ENCODE results near the gene TENM4. TPM values are rescaled to one million over a fixed set of nuclear protein-coding genes. Genes with fewer than 3 reads are reported as not detected.

TENM4 gene
- total and polyA plus RNA-seq, 10 of the 15 experiments (the other 5 are each of a cell fraction or from before 2014, with no cell fraction given): 0.03 to 0.12 (median 0.06) TPM; not detected in 7

- CTCF ChIA-PET: interaction anchor here (0.7 to 9.8 kb wide), 5 partner anchors 8 to 694 kb away, joined by 3 to 79 read pairs (median 3); no protein-coding TSS in a partner anchor
- RAD21 ChIA-PET (ENCODE audit: unreplicated experiment): no interaction called here
- intact Hi-C loops (cut with micrococcal nuclease; ENCODE audit: unreplicated experiment) (no loop called here), in situ Hi-C loops (cut with MboI) (no loop called here)
- no peak overlapping the region for H3K27ac ChIP-seq (ENCODE audit: control insufficient read depth, insufficient read depth)
- DNase-seq (ENCODE audit: low read depth, low spot score) (no peak), FAIRE-seq (no peak), ATAC-seq (no peak)
- POLR2A ChIA-PET: no interaction called here
- no peaks in the 10 kb centered on the region for H3K9me3 ChIP-seq (replicated peaks; ENCODE audit: control insufficient read depth, insufficient read depth, low read length)
- H3K4me3 ChIP-seq: no peak overlapping the region
- no peaks in the 10 kb centered on the region for H3K36me3 ChIP-seq (ENCODE audit: control insufficient read depth in 2 of 2, insufficient read depth in 2 of 2, low read length in 1 of 2)
- whole genome bisulfite sequencing (ENCODE audit: insufficient coverage, insufficient replicate concordance, low lambda C conversion rate, missing lambda C conversion rate): 9% methylated on average over 4 of the region's 4 CpGs
- no peaks in the 10 kb centered on the region for H3K4me1 ChIP-seq (ENCODE audit: control insufficient read depth, insufficient read depth, low read length)
- H3K9ac ChIP-seq (ENCODE audit: control insufficient read depth, insufficient read depth, low read length): no peak overlapping the region
- SMC1A ChIA-PET (ENCODE audit: uncharacterized antibody, unreplicated experiment): interaction anchor here (3.2 kb wide), 1 partner anchor 300 kb away, joined by 12 read pairs; no protein-coding TSS in a partner anchor
- no peak overlapping the region for H3K4me2 ChIP-seq (ENCODE audit: control insufficient read depth, insufficient read depth)
- BruUV-seq (replicated peaks): no TSS peak
- no peak for TF ChIP-seq BACH1 (IDR thresholded peaks at IDR 0.05; ENCODE audit: borderline replicate concordance)
- TF ChIP-seq CTCF (IDR thresholded peaks at IDR 0.05 in 2 of 3, conservative IDR thresholded peaks at IDR 0.05 in 1 of 3; ENCODE audit: control insufficient read depth in 2 of 3, extremely low read depth in 1 of 3, insufficient read depth in 1 of 3, low read depth in 3 of 3, low read length in 3 of 3): no peak
- TF ChIP-seq BMI1 (IDR thresholded peaks at IDR 0.05; ENCODE audit: borderline replicate concordance): no peak
- no peak for TF ChIP-seq MYC (IDR thresholded peaks at IDR 0.05; ENCODE audit: insufficient read depth, insufficient read length, insufficient replicate concordance, low read length, severe bottlenecking)
- TF ChIP-seq PRDM15 (CRISPR knock-in tag; IDR thresholded peaks at IDR 0.05): no peak
- TF ChIP-seq RFX5 (IDR thresholded peaks at IDR 0.05; ENCODE audit: low read depth, low read length): no peak
- TF ChIP-seq HDGF (IDR thresholded peaks at IDR 0.05): no peak
- TF ChIP-seq NR2F1 (conservative IDR thresholded peaks at IDR 0.05): no peak
- TF ChIP-seq KAT2A (conservative IDR thresholded peaks at IDR 0.05; ENCODE audit: control insufficient read depth, low read depth, low read length): no peak
- TF ChIP-seq SUPT20H (IDR thresholded peaks at IDR 0.05; ENCODE audit: borderline replicate concordance, control insufficient read depth, low read depth, low read length): no peak
- TF ChIP-seq SUZ12 (IDR thresholded peaks at IDR 0.05; ENCODE audit: unreplicated experiment): no peak
- TF ChIP-seq GATAD2B (conservative IDR thresholded peaks at IDR 0.05; ENCODE audit: low read depth): no peak
- no peak overlapping the region for H2AFZ ChIP-seq (ENCODE audit: control insufficient read depth, low read depth, low read length)
- H3K79me2 ChIP-seq (ENCODE audit: control insufficient read depth, insufficient read depth, low read length): no peaks in the 10 kb centered on the region
- no peaks in the 10 kb centered on the region for H4K20me1 ChIP-seq (ENCODE audit: control insufficient read depth, insufficient read depth)
- H3K27me3 ChIP-seq (replicated peaks in 1 of 2; ENCODE audit: control insufficient read depth in 2 of 2, insufficient read depth in 2 of 2, low read length in 1 of 2): peaks cover 0 to 1% of the 10 kb centered on the region in 2 experiments; a peak in 3 of 4 replicates
These were observed 640.6 kb downstream of the TENM4 start for GRCh38 chr11:78800096-78800690.
